Lower leg skin (tissue), 3 donors: ENCODE measurements around the gene HFM1.

ENCODE experiments used
- CTCF ChIP-seq, 3 donors: fragments of 450-650 bp; IDR thresholded peaks; one replicate each; pipeline ENCODE4 v1.5.1; 2016; ENCODE audit warnings: antibody characterized with exemption in 3 of 3, mild to moderate bottlenecking in 3 of 3, moderate library complexity in 2 of 3
- POLR2A ChIP-seq, 2 donors: fragments of 450-650 bp; IDR thresholded peaks; one replicate each; pipeline ENCODE4 v1.6.1; 2016 to 2017; ENCODE audit warnings: antibody characterized with exemption in 2 of 2, mild to moderate bottlenecking in 1 of 2, moderate library complexity in 1 of 2

DNA sequence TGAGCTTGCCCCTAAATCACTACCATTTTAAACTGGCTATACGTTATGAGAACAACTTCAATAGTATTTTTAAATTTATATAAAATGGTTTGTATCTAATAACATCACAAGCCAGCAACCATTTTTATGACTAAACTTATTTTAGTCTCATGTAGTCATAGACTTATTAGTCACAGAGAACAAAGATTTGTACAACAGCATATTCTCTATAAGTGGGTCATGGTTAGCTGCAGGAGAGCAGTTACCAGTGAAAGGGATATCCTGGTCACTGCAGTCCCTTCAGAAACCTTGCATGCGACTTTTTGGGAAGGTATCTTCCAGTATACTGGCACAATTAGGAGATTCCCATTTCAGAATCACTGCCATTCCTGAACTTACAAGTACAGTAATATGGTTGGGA, 90.0 kb downstream of the HFM1 start:
- TF ChIP-seq CTCF (IDR thresholded peaks at IDR 0.05), result no peak
- TF ChIP-seq POLR2A (IDR thresholded peaks at IDR 0.05), result no peak
